Left colon (tissue), 2 donors: ENCODE data around the gene FST. TPM values are rescaled to one million over a fixed set of nuclear protein-coding genes. Genes with fewer than 3 reads are reported as not detected.
A peak's percentile ranks its signal among the peaks of the same experiment; 100 is the strongest.

Source experiments
- ATAC-seq: fragments of 200-7000 bp; cut with Tn5 transposase; one replicate; pipeline ENCODE4 v1.9.1; 2020; ENCODE audit warnings: mild to moderate bottlenecking, moderate library complexity
- DNase-seq, 2 donors: peaks; one replicate each; pipeline ENCODE4 v3.0.0-alpha.2; 2020
- intact Hi-C, 2 donors: fragments of 100-400 bp; cut with DNase I in 1 of 2; cut with micrococcal nuclease in 1 of 2; formaldehyde crosslinking; loops; one replicate each; pipeline versions ENCODE4 v1.11.2 to v1.14.0; 2022; cut with DNase I, micrococcal nuclease
- total RNA-seq, 2 donors: library from RNA; stranded (reverse); fragmentation: NEBNext Ultra II Directional; extraction: Animal tissue kit (Norgen Biotek cat#: 25700); gene quantifications; one replicate each; pipeline ENCODE4 v1.2.1, GENCODE V29; 2021
- donor health status: DM: no; HTN: no; CAD: no.
- donor health status: DM: yes; HTN: yes; CAD: no.

FST gene
- total RNA-seq, 2 donors from 2014 or later, result 1.3 to 4.2 TPM

DNA sequence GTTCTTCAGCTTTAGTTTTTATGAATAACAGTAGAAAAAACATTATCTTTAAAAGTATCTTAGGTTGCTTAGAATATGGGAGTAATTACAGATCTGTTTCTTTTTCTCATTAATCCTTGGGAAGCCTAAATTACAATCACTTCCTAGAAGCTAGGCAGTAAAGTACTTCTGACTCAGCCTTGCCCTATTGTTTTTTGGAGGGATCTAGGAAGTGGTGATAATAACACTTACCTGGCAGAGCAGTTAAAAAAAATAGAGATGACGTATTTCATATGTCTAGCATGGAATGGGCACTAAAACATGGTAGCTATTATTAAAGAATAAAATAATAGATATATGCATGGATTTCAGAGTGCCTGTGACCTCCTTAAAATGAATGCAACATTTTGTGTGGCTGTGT, 8.2 kb upstream of the FST start:
- ATAC-seq (no peak), DNase-seq (no peak)
- intact Hi-C loops, result loop anchor here in 1 of 2 donors (5.0 kb wide), 1 partner anchor 745 kb away; no protein-coding TSS in a partner anchor

DNA sequence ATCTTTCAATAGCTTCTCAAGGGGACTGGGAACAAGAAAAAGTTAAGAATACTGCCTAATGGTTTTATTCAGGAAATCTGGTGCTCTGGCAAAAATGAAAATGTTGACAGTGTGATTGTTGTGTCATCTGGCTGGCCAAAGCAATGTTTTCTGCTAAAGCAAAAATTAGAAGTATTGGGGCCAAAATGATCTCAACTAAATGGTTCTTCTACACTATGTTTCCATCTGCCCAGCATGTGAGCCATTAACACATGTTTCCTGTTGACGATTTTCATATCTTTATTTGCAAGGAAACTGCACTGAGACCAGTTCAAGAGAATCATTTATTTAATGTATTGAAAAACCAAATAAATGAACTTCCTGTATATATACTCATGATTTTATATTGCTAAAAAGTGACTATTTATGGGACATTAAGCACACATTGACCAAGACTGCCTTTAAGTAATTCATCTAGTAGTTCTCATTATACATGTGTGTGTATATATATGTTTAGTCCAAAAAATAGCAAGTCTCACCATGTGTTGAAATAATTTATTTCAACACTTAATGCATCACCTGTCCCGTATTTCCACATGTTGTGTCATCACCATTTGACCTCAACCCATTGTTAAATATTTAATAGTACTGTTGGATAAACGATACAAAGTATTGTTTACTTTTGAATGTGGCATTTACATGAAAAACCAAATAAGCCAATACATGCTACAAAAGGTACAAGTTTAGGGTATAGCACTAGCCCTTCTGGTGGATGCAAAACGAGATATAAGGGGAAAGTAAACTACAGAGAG, 7.5 kb upstream of the FST start:
- intact Hi-C loops, result loop anchor here in 1 of 2 donors (5.0 kb wide), 1 partner anchor 744 kb away; no protein-coding TSS in a partner anchor
- no peak for ATAC-seq
- DNase-seq, result no peak

DNA sequence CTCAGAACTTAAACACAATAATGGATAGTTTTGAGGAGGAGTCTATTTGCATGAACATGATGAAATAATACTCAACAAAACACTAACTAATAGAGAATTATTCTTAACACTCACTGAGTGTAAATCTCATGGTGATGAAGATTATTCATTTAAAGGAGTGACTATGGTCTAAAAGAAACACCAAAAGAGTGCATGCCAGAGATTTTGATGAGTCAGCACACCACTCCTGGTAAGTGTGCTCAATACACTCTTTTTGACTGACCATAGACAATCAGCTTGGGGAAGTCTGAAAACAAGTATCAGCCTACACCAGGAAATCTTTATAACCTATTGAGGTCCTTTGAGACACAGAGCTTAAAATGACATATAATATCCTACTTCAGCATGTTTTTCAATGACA, 6.8 kb upstream of the FST start:
- intact Hi-C loops, result loop anchor here in 1 of 2 donors (5.0 kb wide), 1 partner anchor 744 kb away; no protein-coding TSS in a partner anchor
- DNase-seq (no peak), ATAC-seq (no peak)

DNA sequence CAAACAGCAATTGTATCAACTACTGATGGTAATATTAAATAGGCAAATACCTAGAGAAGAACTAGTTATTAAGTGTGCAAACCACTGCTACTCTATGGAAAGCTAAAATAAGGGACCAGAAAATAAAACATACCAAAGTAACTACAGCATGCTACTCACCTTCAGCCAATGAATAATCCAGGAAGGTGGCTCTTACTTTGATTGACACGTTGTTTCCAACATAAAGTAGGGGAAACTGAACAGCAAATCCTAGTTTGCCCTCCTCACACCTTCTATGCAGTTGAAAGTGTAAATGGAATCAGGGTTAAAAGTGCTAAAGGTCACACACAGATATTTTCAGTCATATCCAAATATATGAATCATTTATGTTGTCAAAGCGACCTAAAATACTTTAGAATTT, 5.1 kb upstream of the FST start:
- no peak for ATAC-seq
- intact Hi-C loops, result no loop called here
- no peak for DNase-seq

DNA sequence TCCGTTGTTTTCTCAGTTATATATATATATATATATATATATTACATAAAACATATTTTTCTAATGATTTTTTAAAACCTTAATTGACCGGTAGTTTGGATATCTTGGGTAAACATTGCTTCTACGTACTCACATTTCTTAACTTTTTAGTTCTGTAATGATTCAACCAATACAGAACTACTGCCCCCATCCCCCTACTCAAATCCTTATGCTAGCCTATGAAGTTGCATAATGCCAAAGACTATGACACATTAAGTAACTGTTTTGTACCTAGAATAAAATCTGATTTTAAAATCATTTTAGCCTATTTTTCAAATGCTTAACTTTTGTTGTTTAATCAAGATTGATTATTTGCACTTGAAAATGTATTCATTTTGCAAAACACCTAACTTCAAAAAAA, 4.4 kb upstream of the FST start:
- ATAC-seq (no peak), DNase-seq (no peak)
- intact Hi-C loops, result no loop called here

DNA sequence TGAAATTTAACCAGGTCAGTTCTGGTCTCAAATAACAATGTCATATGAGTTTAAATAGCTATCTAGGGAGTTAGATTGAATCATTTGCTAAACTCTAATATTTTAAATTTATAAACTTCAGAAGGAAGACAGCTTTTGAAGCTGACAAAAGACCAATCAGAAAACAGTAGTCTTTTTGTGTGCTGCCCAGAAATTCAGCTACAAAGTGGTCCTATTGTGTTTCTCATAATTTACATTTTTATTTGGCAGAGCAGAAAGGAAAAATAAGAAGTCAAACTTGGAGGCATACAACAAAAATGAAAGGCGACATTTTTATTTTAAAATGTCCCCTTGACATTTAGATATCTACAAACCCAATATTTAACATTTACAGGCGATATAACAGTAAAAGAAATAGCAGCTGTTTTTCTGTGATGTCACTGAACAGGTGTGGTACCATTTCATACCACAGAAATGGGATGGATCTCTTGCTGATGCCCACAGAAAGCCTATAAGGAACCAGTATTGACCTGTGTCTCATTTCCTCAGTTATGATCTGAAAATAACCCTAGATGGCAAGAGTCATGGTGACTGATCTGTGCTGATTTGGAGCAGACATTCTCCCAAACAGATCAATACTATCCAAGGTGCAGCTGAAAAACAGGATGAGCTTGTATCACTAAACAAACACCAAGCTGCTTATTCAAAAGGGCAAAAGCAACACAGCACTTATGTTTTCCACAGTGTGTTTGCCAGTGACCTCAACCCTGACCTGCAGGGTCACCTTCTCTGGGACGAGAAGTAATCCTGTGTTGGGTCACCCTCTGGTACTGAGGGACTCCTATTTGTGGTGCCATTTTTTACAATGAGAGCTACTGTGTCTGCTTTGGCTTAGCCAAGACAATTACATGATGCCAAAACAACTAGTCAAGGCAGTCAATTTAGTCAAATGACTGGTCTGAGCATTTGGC, 3.6 kb upstream of the FST start:
- DNase-seq (no peak), ATAC-seq (no peak)
- intact Hi-C loops, result no loop called here

DNA sequence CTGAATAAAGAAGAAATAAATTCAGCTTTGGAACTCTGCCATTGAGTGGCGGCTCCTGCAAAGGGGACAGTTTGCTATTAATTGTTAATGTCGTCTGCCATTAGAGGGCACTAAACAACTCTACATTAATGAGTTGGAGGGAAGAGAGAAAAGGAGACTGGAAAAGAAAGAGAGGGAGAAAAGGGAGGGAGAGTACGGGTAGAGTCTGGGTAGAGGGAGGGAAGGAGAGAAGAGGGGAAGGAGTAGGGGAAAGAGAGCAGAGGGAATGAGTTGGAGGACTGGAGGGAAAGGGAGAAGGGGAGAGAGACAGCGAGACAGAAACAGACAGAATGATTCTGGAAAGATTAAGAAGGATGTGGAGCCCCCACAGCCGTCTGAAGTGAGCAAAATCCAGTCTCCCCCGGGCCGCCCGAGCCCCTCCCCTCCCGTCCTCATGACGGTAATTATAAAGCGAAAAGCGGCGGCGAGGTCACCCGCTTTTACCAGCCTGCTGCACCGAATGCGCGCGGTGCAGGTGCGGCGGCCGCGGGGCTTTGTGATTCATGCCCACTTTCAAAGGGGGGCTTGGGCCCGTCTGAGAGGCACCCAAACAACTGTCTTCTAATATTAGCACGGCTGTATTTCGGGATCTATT, 1.9 kb upstream of the FST start:
- no peak for ATAC-seq
- intact Hi-C loops, result no loop called here
- peak in 1 of 2 donors; percentile 13 for DNase-seq

DNA sequence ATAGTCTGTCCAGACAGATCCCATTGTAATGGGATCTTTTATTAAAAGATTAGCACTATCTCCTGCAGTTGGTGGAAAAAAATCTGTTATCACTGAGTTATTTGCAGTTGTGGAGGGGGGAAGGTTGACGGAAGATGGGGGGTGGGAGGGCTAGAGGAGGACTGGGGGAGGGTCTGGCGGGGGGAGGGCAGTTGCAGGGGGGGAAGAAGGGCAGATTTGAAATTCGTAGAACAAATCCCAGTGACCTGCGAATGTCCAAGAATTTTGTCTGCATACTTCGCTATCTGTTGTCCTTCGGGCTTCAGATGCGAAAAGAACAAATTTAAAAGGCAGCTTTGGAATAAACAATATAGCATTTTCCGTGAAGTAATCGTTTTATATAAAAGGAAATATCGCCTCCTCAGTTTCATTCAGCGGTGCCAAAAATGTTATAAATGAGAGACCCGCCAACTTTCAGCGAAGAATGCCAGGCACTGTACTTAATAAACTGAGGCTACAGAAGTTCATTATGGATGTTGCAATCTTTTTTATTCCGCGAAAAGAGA, 1.3 kb upstream of the FST start:
- intact Hi-C loops, result no loop called here
- ATAC-seq (no peak), DNase-seq (no peak)

DNA sequence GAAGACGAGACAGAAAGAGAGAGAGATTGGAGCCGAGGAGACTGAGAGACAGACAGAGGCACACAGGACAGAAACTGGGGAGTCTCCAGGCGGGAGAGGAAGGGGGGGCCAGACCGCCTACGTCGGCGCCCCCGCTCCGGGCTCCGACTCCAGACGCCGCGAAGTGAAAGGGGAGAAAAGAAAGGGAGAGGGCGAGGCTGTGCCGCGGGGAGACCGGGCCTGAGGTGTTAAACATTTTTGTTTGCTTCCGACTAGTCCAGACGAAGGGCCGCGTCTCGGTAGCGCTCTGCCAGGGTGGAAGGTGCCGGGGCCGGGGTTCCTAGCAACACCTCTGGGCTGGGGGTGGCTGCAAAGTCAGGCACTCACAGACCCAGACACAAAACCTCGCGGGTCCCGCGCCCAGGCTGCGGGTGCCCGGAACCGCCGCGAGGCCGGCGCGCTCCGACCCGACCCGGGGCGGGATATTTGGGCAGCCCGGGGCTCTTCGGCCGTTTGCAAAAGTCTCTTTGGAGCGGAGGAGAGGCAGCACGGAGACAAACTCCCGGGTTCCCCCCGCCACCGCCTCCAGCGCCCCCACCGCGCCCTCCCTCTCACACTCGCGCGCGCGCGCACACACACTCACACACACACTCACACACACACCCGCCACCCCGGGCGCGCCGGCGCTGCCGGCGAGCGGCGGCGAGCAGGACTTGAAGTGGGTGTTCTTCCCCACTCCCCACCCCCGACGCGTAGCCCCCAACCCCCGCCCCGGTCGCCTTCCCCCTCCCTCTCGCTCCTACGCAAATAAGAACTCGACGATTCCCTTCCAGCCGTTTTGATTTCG, 626 bp upstream of the FST start:
- DNase-seq (peak; percentile 39 to 46), ATAC-seq (peak; percentile 51)
- intact Hi-C loops, result loop anchor here in 1 of 2 donors (10.0 kb wide), 1 partner anchor 745 kb away; no protein-coding TSS in a partner anchor

DNA sequence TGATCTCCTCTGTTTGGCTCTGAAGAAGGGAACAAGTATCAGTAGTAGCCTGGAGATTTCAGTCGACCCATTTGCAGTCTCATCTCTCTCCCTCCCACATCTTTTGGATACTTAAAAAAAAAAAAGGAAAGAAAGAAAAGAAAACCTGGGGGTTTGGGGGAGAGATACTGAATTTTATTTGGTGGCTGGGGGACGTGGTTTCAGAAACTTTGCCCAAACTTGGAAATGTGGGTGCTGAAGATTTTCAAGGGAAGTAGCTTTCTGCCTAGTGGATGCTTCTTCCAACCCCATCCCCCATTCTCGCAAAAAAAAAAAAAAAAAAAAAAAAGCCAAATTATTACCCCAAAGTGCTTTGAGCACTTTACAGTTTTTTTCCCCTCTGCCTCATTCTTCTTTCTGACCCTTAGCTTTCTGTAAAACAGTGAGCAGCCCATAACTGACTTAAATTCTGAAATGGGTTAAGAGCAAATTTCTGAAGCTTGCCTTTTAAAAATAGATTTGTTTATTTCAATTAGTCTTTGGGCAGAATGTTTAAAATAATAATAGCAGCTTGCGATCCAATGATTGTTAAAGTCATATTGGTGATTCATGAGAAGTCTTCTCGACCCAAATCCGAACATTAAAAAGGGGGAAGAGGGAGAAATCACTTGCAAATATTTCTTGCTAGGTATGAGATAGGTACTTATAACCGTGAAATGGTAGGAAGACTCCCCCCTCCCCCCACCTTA, 894 bp downstream of the FST start:
- ATAC-seq (no peak), DNase-seq (no peak)
- intact Hi-C loops, result loop anchor here in 1 of 2 donors (10.0 kb wide), 1 partner anchor 743 kb away; no protein-coding TSS in a partner anchor

DNA sequence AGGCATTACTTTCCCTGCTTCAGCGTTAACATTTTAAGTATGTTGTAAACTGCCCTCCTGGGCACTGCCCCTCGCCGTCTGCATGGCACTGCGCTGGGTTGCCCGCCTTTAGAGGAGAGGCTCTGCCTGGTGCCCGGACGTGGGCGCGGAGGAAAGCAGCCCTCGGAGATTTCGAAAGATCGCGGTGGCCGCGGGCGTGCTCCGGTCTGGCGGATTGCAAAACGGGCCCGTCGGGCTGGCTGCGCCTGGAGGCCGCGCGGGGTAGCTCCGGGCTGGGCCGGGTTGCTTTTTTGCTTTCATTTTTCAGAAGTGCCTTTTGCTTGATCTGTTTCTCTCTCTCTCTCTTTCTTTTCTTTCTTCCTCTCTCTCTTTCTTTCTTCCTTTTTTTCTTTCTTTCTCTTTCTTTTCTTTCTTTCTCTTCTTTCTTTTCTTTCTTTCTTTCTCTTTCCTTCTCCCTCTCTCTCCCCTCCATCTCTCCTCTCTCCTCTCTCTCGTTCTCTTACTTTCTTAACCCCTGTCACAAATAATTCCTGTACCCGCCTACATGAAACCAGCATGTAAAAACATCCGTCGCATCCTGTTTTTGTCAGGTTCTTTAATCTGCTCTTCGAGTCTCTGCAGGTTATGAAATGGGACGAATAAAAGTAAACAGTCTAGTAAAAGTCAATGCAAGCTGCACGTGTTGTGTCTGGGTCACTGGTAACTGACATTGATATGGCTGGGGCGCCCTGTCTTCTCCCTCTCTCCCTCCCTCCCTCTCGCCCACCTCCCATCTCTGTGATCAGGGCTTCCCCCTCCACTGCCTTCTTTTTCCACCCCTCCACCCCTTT, 1.7 kb downstream of the FST start:
- peak; percentile 77 for ATAC-seq
- DNase-seq, result peak; percentile 57 to 70
- intact Hi-C loops, result loop anchor here in 1 of 2 donors (10.0 kb wide), 1 partner anchor 743 kb away; no protein-coding TSS in a partner anchor

DNA sequence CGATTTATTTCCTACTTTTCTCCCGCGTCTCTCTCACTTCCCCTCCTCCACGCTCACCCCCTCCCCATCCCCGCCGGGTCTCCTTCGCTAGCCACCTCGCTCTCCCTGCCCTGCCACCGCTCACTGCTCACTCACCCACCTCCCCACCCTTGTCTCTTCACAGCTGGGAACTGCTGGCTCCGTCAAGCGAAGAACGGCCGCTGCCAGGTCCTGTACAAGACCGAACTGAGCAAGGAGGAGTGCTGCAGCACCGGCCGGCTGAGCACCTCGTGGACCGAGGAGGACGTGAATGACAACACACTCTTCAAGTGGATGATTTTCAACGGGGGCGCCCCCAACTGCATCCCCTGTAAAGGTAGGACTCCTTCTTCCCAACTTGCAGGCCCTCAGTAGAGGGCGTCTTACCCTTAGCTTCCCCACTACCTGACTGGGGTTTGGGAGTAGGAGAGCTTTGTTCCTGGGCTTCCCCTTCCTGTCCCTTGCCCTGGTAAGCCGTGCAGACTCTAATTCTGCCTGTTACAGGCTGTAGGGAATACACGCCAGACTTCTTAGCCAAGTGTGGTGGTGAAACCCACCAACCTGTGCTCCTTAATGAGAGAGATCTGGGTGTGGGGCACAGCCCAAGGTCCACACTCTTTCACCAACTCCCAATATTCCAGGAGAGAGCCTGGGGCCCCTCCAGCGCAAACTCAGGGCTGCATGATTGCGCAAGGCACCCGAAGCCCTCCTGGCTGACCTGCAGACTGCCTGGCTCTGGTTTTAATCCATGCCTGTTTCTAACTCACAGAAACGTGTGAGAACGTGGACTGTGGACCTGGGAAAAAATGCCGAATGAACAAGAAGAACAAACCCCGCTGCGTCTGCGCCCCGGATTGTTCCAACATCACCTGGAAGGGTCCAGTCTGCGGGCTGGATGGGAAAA, 2.5 kb downstream of the FST start:
- intact Hi-C loops, result loop anchor here in 1 of 2 donors (10.0 kb wide), 1 partner anchor 742 kb away; no protein-coding TSS in a partner anchor

DNA sequence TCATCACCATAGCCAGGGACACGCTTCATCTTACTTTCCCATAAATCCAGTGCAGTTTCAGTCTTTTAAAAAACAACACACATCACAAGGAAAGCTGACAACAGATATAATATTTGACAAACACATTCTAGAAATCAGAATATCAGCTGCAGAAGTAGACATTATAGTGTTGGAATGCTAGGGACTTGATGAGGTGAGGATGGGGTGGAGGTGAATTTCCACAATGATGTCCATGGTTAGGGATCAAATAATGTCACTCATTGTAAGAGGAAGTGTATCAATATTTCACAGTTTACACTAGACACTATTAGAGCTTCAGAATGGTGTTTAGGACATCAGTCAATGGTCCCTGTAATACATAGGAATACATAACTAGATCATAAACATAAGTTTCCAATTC, 7.0 kb downstream of the FST start:
- ATAC-seq (no peak), DNase-seq (no peak)
- intact Hi-C loops, result loop anchor here in 1 of 2 donors (10.0 kb wide), 1 partner anchor 737 kb away; no protein-coding TSS in a partner anchor

More for the DNA sequence above, 2.5 kb downstream of the FST start:
- DNase-seq (peak; percentile 30), ATAC-seq (peak; percentile 58)

DNA sequence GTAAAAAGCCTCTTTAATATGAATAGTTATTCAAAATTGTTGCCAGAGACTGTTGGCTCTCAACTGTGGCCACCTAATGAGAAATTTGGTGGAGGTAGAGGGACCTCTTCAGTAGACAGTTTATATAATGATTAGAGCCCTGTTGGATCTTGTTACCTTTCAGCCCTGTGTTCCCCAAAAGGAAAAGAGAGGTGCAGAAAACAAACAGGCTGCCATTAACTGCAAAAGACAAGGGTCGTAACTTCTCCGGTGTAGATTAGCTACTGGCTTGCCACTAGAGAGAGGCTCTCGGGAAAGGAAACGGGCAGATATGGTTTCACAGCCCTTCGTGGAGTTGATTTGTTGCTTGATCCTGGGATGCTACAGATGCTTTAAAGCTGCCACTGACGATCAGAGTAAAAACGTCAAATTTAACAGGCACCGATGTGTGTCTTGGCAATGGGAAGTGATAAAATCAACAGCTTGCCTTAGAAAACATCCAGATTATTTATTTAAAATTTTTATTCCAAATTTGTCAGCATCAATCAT, 7.8 kb downstream of the FST start:
- ATAC-seq (no peak), DNase-seq (no peak)
- intact Hi-C loops, result loop anchor here in 1 of 2 donors (10.0 kb wide), 1 partner anchor 737 kb away; no protein-coding TSS in a partner anchor

DNA sequence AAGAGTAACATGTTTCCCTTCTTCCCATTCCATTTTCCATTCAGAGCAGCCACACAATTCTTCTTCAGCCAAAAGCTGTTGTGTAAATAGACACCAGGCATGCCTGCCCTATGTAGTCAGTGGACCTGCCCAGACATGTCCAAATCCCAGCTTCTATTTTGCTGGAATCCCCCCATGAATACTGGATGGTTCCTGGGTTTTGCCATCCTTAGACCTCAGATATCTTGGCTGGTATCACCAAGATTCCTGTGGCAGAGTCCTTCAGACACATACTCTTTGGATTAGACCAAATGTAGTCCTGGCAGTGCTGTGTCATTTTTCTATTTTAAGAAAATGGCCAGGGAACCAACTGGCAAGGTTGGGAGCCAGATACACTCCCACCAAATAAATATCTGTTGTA, 10.3 kb downstream of the FST start:
- DNase-seq, result no peak

More for the DNA sequence above, 10.3 kb downstream of the FST start:
- ATAC-seq, result no peak
- intact Hi-C loops, result no loop called here
